ENCODE results near the gene ADAP2. TPM values are rescaled to one million over a fixed set of nuclear protein-coding genes. Genes with fewer than 3 reads are reported as not detected.
"Not testable (repeated sequence)": the region's sequence is repeated elsewhere in the genome, so short reads cannot be mapped to it uniquely, and the experiment has no call there.

ADAP2 gene
- total RNA-seq, 1 donor = 0.72 TPM

DNA sequence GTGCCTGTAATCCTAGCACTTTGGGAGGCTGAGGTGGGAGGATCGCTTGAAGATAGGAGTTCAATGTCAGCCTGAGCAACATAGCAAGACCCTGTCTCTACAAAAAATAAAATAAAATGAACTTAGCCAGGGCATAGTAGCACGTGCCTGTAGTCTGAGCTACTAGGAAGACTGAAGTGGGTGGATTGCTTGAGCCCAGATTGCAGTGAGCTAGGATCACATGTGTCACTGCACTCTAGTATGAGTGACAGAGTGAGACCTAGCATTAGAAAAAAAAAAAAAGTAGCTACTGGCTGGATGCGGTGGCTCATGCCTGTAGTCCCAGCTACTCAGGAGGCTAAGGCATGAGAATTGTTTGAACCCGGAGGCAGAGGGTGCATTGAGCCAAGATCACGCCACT, 6.0 kb downstream of the ADAP2 start:
- Histone ChIP-seq H3K9me3 (ENCODE audit: low read depth, low read length) (no peaks in the 10 kb centered on the region), H2AFZ (ENCODE audit: low read length) (no peak overlapping the region), H3K4me2 (ENCODE audit: insufficient read depth, low read length) (no peak overlapping the region), H3K4me3 (ENCODE audit: insufficient read depth, low read length) (no peak overlapping the region), H3K36me3 (ENCODE audit: insufficient read depth, low read length) (no peaks in the 10 kb centered on the region), H3K79me2 (ENCODE audit: insufficient read depth, low read length) (no peaks in the 10 kb centered on the region), H3K27ac (ENCODE audit: low read depth, low read length) (no peak overlapping the region), H4K20me1 (ENCODE audit: insufficient read depth, low read length) (no peaks in the 10 kb centered on the region), H3K27me3 (ENCODE audit: insufficient read depth, low read length) (peaks cover 18% of the 10 kb centered on the region), H3K4me1 (ENCODE audit: insufficient read depth, low read length) (no peaks in the 10 kb centered on the region)
- no peak for DNase-seq (ENCODE audit: insufficient read length, low spot score, missing footprints)
- no peak for TF ChIP-seq CTCF (IDR thresholded peaks at IDR 0.05; ENCODE audit: extremely low read depth, low read depth, low read length)

- H4K20me1 ChIP-seq (ENCODE audit: insufficient read depth, low read length) = no peaks in the 10 kb centered on the region
- DNase-seq (ENCODE audit: insufficient read length, low spot score, missing footprints) = peak; percentile 51
- H3K36me3 ChIP-seq (ENCODE audit: insufficient read depth, low read length) = no peaks in the 10 kb centered on the region
- no peaks in the 10 kb centered on the region for H3K4me1 ChIP-seq (ENCODE audit: insufficient read depth, low read length)
- TF ChIP-seq CTCF (IDR thresholded peaks at IDR 0.05; ENCODE audit: extremely low read depth, low read depth, low read length) = no peak
- H3K4me3 ChIP-seq (ENCODE audit: insufficient read depth, low read length) = no peak overlapping the region
- H3K4me2 ChIP-seq (ENCODE audit: insufficient read depth, low read length) = no peak overlapping the region
- H3K27me3 ChIP-seq (ENCODE audit: insufficient read depth, low read length) = peaks cover 10% of the 10 kb centered on the region
- no peaks in the 10 kb centered on the region for H3K79me2 ChIP-seq (ENCODE audit: insufficient read depth, low read length)
- no peaks in the 10 kb centered on the region for H3K9me3 ChIP-seq (ENCODE audit: low read depth, low read length)
- no peak overlapping the region for H2AFZ ChIP-seq (ENCODE audit: low read length)
- H3K27ac ChIP-seq (ENCODE audit: low read depth, low read length) = no peak overlapping the region
Observed at GRCh38 chr17:30928584-30928983, 6.8 kb downstream of the ADAP2 start.

DNA sequence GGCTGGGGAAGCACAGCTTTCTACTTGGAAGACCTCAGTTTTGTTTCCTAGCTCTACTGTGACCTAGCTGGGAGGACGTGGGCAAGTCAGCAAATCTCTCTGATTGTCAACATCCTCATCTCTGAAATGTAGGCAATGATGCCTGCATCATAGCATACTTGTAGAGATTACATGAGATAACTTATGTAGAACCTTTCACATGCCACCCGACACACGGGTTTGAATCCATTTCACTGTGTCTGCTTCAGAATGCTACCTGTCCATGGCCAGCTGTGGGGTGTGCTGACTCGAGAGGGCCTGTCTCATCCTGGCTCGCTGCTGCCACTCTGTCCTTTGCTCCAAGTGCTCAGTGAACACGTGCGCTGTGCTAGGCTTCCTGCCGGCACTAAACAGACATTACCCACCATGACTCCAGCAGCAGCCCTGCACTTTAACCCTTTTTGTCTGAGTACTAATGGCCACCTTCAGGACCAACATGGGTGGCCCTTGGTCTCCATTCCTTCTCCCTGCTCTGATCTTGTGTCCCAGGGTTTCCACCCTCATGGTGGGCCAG, 7.4 kb downstream of the ADAP2 start:
- H3K36me3 ChIP-seq (ENCODE audit: insufficient read depth, low read length) = no peaks in the 10 kb centered on the region
- H3K9me3 ChIP-seq (ENCODE audit: low read depth, low read length) = no peaks in the 10 kb centered on the region
- no peaks in the 10 kb centered on the region for H3K79me2 ChIP-seq (ENCODE audit: insufficient read depth, low read length)
- H2AFZ ChIP-seq (ENCODE audit: low read length) = no peak overlapping the region
- no peak overlapping the region for H3K27ac ChIP-seq (ENCODE audit: low read depth, low read length)
- DNase-seq (ENCODE audit: insufficient read length, low spot score, missing footprints) = no peak
- H3K4me1 ChIP-seq (ENCODE audit: insufficient read depth, low read length) = no peaks in the 10 kb centered on the region
- H3K27me3 ChIP-seq (ENCODE audit: insufficient read depth, low read length) = peaks cover 4% of the 10 kb centered on the region
- no peak overlapping the region for H3K4me2 ChIP-seq (ENCODE audit: insufficient read depth, low read length)
- no peaks in the 10 kb centered on the region for H4K20me1 ChIP-seq (ENCODE audit: insufficient read depth, low read length)
- no peak for TF ChIP-seq CTCF (IDR thresholded peaks at IDR 0.05; ENCODE audit: extremely low read depth, low read depth, low read length)
- no peak overlapping the region for H3K4me3 ChIP-seq (ENCODE audit: insufficient read depth, low read length)

DNA sequence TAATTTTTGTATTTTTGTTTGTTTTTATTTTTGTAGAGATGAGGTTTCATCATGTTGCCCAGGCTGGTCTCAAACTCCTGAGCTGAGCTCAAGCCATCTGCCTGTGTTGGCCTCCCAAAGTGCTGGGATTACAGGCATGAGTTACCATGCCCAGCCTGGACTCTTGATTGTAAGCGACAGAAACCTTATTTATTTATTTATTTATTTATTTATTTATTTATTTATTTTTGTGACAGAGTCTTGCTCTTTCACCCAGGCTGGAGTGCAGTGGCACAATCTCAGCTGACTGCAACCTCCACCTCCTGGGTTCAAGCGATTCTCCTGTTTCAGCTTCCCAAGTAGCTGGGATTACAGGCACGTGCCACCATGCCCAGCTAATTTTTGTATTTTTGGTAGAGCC, 8.1 kb downstream of the ADAP2 start:
- not testable (repeated sequence) for H3K36me3 ChIP-seq (ENCODE audit: insufficient read depth, low read length); DNase-seq (ENCODE audit: insufficient read length, low spot score, missing footprints); H4K20me1 ChIP-seq (ENCODE audit: insufficient read depth, low read length); H3K4me1 ChIP-seq (ENCODE audit: insufficient read depth, low read length); H3K9me3 ChIP-seq (ENCODE audit: low read depth, low read length); H3K27me3 ChIP-seq (ENCODE audit: insufficient read depth, low read length); H2AFZ ChIP-seq (ENCODE audit: low read length); H3K79me2 ChIP-seq (ENCODE audit: insufficient read depth, low read length); H3K27ac ChIP-seq (ENCODE audit: low read depth, low read length); H3K4me2 ChIP-seq (ENCODE audit: insufficient read depth, low read length); H3K4me3 ChIP-seq (ENCODE audit: insufficient read depth, low read length)
